Esophagus squamous epithelium (tissue), 4 donors: Measurements from ENCODE around the gene WSCD1.

Experiments
- CTCF ChIP-seq, 6 experiments: fragments of 450-650 bp in 4 of 6; fragments of 200-600 bp in 2 of 6; sonication (generic) in 2 of 6; IDR thresholded peaks; one replicate each; pipeline ENCODE4 v1.5.1; 2016 to 2019; ENCODE audit warnings: antibody characterized with exemption in 6 of 6, mild to moderate bottlenecking in 4 of 6, moderate library complexity in 4 of 6
- POLR2A ChIP-seq, 4 donors: fragments of 450-650 bp; IDR thresholded peaks; one replicate each; pipeline ENCODE4 v1.6.1; 2017; ENCODE audit warnings: antibody characterized with exemption in 4 of 4, mild to moderate bottlenecking in 4 of 4, moderate library complexity in 3 of 4

GRCh38 chr17:6067060-6067459 is 3.1 kb upstream of the WSCD1 start:
- TF ChIP-seq CTCF (IDR thresholded peaks at IDR 0.05), result no peak
- no peak for TF ChIP-seq POLR2A (IDR thresholded peaks at IDR 0.05)
